ENCODE results near the gene CTSZ. TPM values are rescaled to one million over a fixed set of nuclear protein-coding genes. Genes with fewer than 3 reads are reported as not detected.

The CTSZ gene
- polyA plus RNA-seq, 3 donors, result 62.6 to 755 (median 86.4) TPM

DNA sequence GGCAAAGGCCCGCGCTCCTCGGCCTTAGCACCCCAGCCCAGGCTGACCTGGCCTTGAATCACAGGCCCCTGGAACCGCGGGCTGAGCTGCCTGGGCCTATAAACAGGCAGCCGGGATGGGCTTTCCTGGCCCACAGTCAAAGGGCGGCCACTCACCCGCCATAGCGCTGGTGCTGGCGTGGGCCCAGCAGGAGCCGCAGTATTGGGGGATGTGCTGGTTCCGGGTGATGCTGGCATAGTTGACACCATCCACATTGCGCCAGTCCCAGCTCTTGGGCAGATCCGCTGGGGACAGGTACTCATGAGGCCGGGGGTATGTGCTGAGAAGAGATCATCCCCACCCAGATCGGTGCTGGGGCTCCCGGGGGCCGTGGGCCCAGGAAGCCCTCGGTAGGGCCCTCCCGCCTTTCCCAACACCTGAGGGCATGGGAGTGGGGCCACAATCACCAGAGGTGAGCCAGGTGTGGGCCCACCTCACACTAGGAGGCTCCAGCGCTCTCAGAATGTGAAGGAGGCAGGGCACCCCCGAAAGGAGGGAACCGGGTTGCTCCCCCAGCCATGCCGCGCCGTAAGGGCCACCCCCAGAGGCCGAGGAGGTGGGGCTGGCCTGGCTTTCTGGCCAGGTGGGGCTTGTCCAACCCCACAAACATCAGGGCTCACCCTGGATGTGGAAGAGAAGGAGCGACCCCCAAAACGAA, 739 bp downstream of the CTSZ start:
- Histone ChIP-seq H3K4me3 (replicated peaks in 1 of 3; ENCODE audit: low read depth in 2 of 3, low read length in 3 of 3) (peak overlapping the region; percentile 86 to 99 (median 90)), H4K20me1 (ENCODE audit: insufficient read depth, low read length) (peaks cover 50% of the 10 kb centered on the region), H3K27me3 (ENCODE audit: control insufficient read depth in 2 of 2, insufficient read depth in 2 of 2, low read length in 2 of 2) (no peaks in the 10 kb centered on the region), H3K4me2 (replicated peaks; ENCODE audit: extremely low read depth, low read length, poor library complexity, severe bottlenecking) (peak overlapping the region; percentile 88), H3K4me1 (ENCODE audit: control insufficient read depth in 1 of 2, insufficient read depth in 2 of 2, low read length in 2 of 2) (peaks cover 58 to 75% of the 10 kb centered on the region in 2 donors), H3K9ac (ENCODE audit: insufficient read depth, low read length, poor library complexity, severe bottlenecking) (peak overlapping the region; percentile 98), H3K9me3 (replicated peaks in 1 of 2; ENCODE audit: control insufficient read depth in 1 of 2, insufficient read depth in 1 of 2, low read length in 2 of 2) (no peaks in the 10 kb centered on the region), H3K27ac (ENCODE audit: low read depth in 1 of 2, low read length in 2 of 2) (peak overlapping the region; percentile 95 to 98), H3K36me3 (replicated peaks in 1 of 2; ENCODE audit: control insufficient read depth in 1 of 2, insufficient read depth in 2 of 2, low read length in 2 of 2) (peaks cover 28 to 29% of the 10 kb centered on the region in 2 donors), H3K79me2 (ENCODE audit: insufficient read depth, low read length) (peaks cover 59% of the 10 kb centered on the region), H2AFZ (ENCODE audit: insufficient read depth, low read depth, low read length, poor library complexity, severe bottlenecking) (no peak overlapping the region)
- WGBS (ENCODE audit: insufficient coverage), result 39% methylated on average over 25 of the region's 29 CpGs
- TF ChIP-seq, protein P1, sequence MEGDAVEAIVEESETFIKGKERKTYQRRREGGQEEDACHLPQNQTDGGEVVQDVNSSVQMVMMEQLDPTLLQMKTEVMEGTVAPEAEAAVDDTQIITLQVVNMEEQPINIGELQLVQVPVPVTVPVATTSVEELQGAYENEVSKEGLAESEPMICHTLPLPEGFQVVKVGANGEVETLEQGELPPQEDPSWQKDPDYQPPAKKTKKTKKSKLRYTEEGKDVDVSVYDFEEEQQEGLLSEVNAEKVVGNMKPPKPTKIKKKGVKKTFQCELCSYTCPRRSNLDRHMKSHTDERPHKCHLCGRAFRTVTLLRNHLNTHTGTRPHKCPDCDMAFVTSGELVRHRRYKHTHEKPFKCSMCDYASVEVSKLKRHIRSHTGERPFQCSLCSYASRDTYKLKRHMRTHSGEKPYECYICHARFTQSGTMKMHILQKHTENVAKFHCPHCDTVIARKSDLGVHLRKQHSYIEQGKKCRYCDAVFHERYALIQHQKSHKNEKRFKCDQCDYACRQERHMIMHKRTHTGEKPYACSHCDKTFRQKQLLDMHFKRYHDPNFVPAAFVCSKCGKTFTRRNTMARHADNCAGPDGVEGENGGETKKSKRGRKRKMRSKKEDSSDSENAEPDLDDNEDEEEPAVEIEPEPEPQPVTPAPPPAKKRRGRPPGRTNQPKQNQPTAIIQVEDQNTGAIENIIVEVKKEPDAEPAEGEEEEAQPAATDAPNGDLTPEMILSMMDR (IDR thresholded peaks at IDR 0.05), result no peak
- intact Hi-C loops (cut with micrococcal nuclease), result loop anchor here (5.0 to 10.0 kb wide), 3 partner anchors 99 to 122 kb away; no protein-coding TSS in a partner anchor
- Mint-ChIP-seq H3K4me3 (peak overlapping the region; percentile 92 to 96), H3K9me3 (peaks cover 0 to 1% (median 0%) of the 10 kb centered on the region in 7 donors), H3K27ac (peak overlapping the region; percentile 98 to 100 (median 99)), H3K27me3 (ENCODE audit: low read depth in 3 of 3) (peaks cover 0 to 3% (median under 1%) of the 10 kb centered on the region in 3 donors), H3K36me3 (peaks cover 28 to 35% of the 10 kb centered on the region in 2 donors), H3K4me1 (peaks cover 59% of the 10 kb centered on the region)
- DNase-seq, result peak in 1 of 3 donors; percentile 31

DNA sequence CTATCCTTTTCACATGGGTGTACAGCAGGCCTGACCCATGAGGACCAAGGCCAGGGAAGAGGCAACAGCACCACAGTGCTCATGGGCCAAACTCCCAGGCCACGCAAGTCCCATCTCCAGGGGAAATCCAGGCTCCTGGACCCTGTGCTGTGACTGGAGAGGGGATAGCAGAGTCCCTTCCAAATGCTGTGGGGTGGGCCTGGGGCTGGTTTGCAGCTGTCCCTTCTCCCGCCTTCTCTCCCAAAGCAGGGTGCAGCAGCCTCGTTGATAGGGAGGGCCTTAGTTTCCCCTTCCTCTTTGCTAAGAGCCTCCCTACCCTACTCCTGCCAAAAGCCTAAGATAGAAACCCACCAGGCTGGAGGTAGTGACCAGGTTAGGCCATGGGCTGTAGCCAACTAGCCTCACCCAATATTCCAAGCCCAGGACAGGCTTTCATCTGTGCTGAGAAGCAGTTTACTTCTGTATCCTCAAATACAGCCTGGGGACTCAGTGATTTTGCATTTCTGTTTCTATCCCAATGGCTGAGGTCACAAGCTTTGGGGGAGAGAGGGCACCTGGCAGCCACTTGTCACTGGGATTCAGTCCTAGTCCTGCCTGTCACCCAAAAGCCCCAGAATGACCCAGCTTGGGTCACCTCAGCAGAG, 1.4 kb downstream of the CTSZ start:
- 0% methylated on average over 1 of the region's 3 CpGs for WGBS (ENCODE audit: insufficient coverage)

More for the DNA sequence above, 1.4 kb downstream of the CTSZ start:
- H3K4me3 Mint-ChIP-seq, result peak overlapping the region; percentile 92 to 96
- no peaks in the 10 kb centered on the region for H3K9me3 ChIP-seq (replicated peaks in 1 of 2; ENCODE audit: control insufficient read depth in 1 of 2, insufficient read depth in 1 of 2, low read length in 2 of 2)
- H3K27me3 Mint-ChIP-seq (ENCODE audit: low read depth in 3 of 3), result peaks cover 0 to 3% (median 0%) of the 10 kb centered on the region in 3 donors
- H3K9ac ChIP-seq (ENCODE audit: insufficient read depth, low read length, poor library complexity, severe bottlenecking), result peak overlapping the region; percentile 98
- peak overlapping the region; percentile 95 to 98 for H3K27ac ChIP-seq (ENCODE audit: low read depth in 1 of 2, low read length in 2 of 2)
- peak overlapping the region; percentile 98 to 100 (median 99) for H3K27ac Mint-ChIP-seq
- peaks cover 54 to 69% of the 10 kb centered on the region in 2 donors for H3K4me1 ChIP-seq (ENCODE audit: control insufficient read depth in 1 of 2, insufficient read depth in 2 of 2, low read length in 2 of 2)
- peaks cover 53% of the 10 kb centered on the region for H3K4me1 Mint-ChIP-seq
- H3K4me2 ChIP-seq (replicated peaks; ENCODE audit: extremely low read depth, low read length, poor library complexity, severe bottlenecking), result peak overlapping the region; percentile 88
- H2AFZ ChIP-seq (ENCODE audit: insufficient read depth, low read depth, low read length, poor library complexity, severe bottlenecking), result no peak overlapping the region
- H3K27me3 ChIP-seq (ENCODE audit: control insufficient read depth in 2 of 2, insufficient read depth in 2 of 2, low read length in 2 of 2), result no peaks in the 10 kb centered on the region
- TF ChIP-seq, protein P1 (IDR thresholded peaks at IDR 0.05), result no peak
- H3K36me3 Mint-ChIP-seq, result peaks cover 35 to 41% of the 10 kb centered on the region in 2 donors
- intact Hi-C loops (cut with micrococcal nuclease), result loop anchor here (2.0 to 10.0 kb wide), 5 partner anchors 27 to 121 kb away; partner anchors contain the start of gene ATP5F1E (in 1 of the 2)
- no peak for DNase-seq
- H4K20me1 ChIP-seq (ENCODE audit: insufficient read depth, low read length), result peaks cover 57% of the 10 kb centered on the region
- peaks cover 35 to 36% of the 10 kb centered on the region in 2 donors for H3K36me3 ChIP-seq (replicated peaks in 1 of 2; ENCODE audit: control insufficient read depth in 1 of 2, insufficient read depth in 2 of 2, low read length in 2 of 2)
- H3K4me3 ChIP-seq (replicated peaks in 1 of 3; ENCODE audit: low read depth in 2 of 3, low read length in 3 of 3), result peak overlapping the region; percentile 86 to 99 (median 90)
- H3K9me3 Mint-ChIP-seq, result peaks cover 0 to 1% (median 0%) of the 10 kb centered on the region in 7 donors
- H3K79me2 ChIP-seq (ENCODE audit: insufficient read depth, low read length), result peaks cover 65% of the 10 kb centered on the region

Measured in CD14-positive monocyte (primary cell).